Medulla oblongata (tissue), 1 donor: Measurements from ENCODE around the gene MEF2D.
A peak's percentile ranks its signal among the peaks of the same experiment; 100 is the strongest.

Experiments
- DNase-seq: peaks from one replicate; pipeline ENCODE4 v3.0.0-alpha.2; 2015; ENCODE audit errors: extremely low spot score

Gene MEF2D

DNA sequence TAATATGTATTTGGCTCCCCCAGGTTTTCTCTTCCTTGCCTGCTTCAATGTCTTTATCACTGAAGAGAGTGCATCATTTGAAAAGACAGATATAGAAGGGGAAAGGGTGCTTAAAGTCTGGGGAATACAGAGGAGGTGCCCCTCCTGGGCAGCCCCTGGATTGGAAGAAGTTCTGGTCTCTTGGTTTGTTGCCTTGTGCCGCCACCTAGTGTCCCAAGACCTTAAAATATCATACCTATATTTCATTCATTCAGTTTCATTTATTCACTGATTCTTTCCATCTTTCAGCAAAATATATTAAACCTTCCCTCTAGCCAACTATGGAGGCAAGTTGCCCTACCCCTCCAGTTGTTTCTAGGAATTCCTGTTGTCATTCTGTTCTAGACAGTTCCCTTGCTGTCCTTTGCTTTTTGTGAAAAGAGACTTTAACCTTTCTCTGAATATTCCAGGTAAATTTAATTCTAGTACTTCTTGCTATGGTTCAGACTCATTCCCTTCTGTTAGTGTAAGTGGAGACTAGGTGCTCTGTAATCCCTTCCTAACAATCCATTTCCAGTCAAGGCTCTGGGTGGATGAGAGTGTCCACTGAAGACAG, 56.1 kb downstream of the MEF2D start:
- DNase-seq: peak; percentile 79

DNA sequence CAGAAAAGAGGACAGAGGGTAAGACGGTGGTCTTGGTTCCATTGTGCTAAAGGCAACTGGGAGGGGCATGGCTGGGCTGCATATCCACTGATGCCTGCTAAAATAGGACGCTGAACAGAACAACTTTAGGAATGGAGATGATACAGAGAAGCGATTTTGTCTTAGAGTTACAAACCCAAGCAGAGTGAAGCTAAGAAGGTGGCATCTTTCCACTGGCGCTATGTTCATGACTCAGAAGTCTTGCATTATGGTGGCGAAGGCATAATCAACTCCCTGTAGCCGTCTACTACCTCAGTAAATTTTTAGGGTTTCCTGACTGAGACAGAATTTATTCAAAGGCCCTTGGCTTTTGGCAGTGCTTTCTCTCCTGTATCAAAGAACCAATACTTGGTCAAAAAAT, 57.3 kb downstream of the MEF2D start:
- DNase-seq: no peak

DNA sequence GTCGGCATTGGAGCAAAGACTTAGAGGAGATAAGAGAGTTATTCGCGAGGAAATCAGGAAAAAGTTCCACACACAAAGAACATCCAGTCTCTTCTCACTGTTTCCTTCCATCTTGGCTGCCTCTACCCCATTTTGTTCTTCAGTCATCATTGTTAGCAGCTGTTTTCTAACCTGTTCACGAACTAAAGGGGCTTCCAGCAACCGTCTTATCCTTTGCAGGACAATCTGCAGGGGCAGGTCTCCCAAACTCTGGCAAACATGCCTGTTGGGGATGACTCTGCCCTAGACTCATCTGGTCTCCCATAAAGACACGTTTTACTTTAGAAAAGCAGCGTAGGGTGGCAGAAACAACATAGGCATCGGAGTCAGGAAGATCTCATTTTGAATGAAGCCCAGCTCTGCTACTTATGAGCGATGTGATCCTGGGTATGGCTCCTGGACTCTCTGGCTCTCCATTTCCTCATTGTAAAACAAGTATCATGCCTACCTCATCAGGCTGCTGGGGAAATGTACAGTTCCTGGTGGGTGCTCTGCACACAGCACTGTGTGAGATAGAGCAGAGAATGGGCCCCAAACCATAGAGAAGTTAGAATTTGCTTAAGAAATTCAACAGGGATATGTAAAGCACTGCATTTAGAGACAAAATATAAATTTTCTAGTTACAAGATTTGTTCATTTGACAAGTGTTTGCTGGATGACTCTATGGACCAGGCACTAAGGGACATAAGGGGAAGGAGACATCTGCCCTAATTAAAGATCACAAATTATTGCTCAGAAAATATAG, 59.7 kb downstream of the MEF2D start:
- DNase-seq: no peak

DNA sequence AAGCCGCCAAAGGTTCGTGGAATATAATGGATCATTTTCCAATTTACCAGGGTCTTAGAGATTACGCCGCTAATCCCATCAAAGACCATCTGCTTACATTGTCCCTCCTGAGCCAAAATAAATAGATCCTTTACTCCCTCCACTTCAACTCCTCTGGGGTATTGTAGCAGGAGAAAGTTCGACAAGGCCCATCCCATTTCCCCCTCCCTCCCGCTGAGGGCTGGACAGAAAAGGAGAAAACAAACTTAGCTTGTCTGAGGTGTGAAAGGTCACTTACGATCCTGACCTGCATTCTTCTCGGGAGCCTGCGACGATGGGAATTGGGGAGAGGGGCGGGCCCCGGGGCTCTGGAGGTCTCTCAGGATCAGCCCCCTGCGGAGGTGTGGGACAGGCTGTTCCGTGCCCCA, 60.8 kb downstream of the MEF2D start:
- DNase-seq: no peak

DNA sequence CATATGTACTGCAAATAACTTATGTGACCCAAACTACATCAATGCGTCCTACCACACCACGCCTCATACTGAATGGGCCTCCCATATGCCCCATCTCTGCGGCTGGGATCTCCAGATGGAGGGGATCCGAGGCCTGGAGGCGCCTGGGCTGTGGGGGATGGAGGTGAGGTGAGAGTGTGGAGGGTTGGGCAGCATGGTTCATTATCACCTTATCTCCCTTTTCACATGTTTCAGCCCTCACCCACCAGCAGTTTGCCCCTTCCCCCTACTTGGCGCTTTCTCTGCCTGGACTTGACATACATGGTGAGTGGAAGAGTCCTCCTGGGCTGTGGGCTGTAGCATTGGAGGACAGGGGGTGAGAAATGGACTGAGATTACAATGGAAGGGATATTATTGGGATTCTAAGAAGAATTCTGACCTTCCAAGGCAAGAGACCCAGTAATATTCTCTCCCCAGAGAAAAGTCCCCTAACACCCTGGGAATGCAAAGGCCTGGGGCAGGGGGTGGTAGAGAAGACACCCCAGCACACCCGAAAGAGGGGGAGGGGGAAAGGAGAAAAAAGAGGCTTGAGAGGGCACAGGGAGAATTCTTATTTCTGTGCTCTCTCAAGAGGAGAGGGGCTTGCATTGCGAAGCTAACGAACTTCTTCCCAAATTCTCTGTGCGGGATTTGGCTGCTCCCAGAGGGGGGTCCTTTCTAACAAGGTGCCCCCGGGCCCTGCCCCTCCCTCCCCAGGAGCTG, 61.4 kb downstream of the MEF2D start:
- no peak for DNase-seq

DNA sequence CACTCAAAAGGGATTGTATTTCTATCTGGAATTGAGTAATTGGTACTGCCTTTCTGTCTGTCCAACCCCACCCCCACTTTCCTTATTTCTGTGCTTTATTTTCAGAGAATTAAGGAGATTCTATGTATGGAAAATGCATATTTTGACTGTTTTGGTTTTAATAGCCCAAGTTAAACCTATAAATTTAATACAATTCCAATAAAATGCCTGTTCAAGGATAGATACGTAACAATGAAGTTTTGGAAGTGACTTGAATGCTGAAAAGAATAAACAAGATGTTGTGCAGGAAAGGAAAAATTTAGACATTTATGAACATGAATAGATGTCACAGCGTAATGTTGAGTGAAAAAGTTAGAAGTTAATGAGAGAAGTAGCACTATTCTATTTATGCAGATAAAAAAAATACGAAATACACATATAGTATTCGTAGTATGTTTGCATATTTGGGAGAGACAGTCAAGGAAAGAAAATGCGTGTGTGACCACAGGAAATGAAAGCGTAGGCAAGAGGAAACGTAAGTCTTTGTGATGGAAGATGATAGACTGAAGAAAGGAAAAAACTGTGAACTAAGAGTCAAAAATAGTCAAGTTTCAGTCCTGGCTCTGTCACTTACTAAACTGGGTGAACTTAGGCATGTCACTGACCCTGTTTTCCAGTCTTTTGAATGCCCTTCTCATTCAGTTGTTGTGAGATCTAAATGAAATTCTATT, 62.1 kb downstream of the MEF2D start:
- no peak for DNase-seq

DNA sequence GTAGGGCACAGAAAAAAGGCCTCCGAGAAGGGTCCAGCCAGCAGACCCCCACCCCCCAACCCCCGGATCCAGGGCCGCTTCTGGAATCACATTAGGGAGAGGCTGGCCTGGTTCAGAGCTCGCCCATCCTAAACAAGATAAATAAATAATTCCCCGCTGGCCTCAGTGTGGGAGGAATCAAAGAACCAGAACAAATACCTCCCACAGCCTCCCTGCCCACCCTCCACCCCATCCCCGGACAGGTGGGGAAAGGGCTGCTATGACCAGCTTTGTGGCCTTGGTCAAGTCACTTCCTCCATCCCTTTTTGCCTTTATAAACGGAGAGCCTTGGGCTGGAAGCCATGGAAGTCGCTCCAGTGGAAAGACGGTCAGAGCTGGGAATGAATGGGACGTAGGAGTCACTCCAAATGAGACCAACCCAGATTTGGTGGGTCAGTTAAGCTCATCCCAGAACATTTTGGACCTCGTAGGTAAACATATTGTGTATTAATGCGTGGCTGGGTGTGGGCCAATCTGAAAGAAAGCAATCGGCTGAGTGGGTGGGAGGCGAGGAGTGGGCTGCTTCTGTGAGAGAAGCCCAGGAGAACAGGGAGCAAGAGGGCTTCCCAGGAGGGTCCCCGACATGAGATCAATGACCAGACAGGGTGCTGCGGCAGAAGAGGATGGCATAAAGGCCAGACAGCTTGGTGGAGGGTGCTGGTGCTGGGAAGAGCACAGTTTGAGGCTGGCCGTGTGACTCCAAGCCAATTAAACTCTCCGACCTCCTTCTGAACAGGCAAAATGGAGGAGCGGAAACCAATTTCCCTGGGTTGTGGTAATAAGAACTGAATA, 63.3 kb downstream of the MEF2D start:
- no peak for DNase-seq

DNA sequence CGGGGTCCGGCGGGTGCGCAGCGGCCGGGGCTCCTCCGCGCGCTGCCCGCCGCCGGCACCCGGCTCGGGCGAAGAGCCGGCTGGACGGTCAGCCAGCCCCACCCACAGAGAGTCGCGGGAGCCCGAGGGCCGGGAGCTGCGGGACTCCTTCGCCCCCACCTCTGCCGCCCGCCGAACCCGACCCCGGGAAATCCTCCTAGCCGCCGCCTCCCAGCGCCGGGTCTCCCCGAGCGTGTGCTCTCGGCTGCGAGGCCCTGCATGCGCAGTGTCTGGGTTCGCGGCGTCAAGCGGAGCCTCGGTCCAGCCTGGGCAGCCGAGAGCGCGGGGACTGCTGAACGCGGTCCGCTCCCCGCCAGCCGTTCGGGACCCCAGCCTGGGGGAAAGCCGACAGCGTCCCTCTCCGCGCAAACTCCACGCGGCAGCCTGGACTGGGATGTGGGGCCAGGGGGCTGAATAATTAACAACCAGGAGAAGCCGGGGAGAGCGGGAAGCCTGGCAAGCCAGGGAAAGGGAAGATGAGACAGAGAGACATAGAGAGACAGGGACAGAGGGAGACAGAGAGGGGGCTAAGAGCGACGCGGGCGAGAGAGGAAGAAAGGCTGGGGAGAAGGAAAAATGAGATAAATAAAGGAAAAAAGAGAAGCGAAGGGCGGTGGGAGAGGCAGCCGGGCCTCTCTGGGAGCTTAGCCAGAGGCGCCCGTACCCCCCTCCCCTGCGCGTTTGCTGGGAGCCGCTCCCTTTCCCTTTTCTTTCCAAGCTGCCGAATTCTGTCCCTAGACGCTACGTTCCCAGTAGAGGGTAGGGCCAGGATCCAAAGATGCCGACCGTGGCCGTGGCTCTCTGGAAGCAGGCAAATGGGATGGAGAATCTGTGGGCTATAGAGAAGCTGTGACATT, 64.2 kb downstream of the MEF2D start:
- DNase-seq: no peak

DNA sequence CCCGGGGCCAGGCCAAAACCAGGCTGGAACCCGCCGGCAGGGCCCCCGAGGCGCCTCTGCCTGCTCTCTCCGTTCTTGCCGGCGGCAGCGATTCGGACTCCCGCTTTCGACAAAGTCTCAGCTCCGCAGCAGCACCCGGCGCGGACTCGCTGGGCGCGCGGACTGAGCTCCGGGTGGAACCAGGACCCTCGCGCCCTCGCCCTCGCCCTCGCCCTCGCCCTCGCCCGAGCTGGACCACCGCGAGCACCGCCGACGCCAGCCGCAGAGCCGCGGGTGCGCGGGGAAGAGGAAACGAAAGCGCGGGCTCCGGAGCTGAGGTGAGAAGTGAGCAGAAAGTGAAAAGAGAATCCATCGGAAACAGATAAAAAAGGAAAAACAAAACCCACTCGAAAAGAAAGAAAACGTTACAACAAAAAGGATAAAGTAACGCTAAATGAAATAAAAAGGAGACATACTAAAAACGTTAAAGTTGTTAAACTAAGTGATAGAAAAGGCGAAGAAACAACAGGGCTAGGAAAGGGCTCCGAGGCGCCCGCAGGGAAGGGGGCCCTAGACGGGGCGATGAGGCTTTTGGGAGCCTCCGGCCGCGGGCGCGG, 64.9 kb downstream of the MEF2D start:
- no peak for DNase-seq

DNA sequence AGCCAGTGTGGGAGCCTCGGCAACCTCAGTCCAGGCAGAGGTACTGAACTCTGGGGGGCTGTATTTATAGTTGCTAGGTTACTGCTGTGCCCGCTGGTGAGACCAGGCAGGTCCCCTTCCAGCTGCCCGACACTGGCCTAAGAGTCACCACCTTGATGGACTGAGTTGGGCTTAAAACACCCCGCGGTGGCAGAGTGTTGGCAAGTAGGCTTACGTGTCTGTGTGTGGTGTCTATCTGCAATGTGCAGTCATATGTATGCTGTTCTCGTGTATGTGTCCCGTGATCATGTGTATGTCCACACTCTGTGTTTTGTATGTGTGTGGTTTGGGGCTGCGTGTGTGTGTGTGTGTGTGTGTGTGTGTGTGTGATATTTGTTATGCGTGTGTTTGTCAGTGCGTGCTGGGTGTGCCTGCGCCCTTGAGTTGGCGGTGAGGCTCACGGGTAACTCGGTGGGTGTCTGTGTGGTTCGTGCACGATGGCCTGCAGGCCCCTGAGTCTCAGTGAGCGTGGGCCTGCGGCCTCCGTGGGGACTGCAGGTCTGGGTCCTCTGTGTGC, 65.5 kb downstream of the MEF2D start:
- DNase-seq: no peak

DNA sequence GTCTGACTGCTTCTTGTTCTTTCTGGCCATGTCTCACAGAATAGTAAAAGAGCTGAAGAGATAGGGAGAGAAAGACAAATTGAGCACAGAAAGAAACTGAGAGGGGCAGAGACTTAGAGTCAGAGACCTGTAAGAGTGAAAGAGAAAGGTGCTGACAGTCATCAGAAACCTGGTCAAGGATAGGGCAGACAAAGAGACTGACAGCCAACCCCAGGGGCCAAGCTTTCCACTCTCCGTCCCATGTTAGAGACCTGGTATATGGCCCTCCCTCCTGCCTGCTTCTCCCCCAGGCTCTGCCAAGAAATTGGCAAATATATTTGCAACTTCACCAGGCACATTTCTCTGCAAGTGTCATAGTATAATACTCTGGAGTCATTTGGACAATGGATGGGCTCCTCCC, 67.0 kb downstream of the MEF2D start:
- no peak for DNase-seq

DNA sequence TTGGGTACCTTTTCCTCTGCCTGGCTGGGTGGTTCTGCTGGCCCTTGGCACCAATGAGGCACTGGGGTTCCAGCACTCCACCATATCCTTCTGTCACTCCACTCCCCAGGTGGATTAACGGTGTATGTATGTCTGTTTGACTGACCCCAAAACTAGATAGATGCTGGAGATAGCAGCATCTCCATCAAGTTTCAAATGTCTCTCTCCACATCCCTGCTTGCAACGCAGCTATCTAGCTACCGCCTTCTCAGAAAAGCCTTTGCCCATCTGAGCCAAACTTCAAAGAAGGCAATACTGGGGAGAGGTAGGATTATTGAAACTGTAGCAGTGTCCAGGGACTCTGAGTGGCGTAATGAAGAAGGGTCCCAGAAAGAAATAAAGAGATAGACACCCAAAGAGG, 67.5 kb downstream of the MEF2D start:
- DNase-seq: no peak

DNA sequence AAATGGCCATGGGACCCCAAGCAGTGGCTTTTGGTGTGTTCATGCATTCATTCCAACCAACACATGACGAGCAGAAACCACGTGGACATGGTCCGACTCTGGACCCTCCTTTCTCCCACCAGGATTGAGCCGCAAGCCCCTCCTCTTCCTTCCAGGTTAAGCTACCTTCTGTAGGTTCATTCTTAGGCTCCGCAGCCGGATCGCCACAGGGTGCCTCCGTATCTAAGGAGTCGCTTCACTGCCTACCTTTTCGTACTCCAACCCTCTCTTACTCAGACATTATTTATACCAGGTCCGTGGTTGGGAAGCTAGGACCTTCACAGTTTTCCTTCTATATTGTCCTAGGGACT, 67.9 kb downstream of the MEF2D start:
- no peak for DNase-seq

DNA sequence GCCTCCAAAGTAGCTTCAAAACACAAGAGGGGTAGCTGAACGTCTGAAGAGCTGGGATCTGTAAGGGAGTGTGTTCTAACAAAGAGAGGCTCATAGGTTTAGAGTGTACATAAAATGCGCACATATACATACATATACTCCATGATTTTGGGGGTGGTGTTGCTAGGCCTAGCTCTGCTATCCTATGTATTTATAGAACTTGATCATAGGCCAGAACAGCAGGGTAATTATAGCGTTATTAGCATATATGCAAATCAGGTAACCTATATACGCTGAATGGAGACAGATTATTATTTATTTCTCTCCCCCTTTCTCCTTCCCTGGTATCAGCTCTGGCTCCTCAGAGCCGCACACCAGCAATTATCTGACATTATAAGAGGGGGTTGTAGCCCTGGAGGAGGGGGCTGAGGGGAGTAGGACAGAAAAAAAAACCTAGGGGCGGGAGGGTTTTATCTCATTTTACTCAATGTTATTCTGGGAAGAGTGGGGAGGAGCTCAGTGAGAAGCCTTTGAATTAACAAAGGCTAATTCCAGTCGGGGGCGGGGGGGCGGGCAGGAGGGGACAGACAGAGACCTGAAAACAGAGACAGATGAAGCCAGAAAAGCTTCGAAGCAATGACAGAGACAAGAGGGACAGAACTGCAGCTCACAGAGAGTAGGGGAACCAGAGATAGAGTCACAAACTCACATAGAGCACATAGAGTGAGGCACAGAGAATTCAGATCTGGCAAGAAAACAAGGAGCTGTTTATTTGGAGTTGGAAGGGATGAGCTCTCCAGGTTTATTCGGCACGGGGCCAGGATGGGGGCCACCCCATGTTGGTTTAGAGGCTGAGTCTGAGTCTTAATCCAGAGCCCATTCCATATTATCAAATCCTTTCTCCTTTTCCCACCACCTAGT, 68.6 kb downstream of the MEF2D start:
- no peak for DNase-seq

DNA sequence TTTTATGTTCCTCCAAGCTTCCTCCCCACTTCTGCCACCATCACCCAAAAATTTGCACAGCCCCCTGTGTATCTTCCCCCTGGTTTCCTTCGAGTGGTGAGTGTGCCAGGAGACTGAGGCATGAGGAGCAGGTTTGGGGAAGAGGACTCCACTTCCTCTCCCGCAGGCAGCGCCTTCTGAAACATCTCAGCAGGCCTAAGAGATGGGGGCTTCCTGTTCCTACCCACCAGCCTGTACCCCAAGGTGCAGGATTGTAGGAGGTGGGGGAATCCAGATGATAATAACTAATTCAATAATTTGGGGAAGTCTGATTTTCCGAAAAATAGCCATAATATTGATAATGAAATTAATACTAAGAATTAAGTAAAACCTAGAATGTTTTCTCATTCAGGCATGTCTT, 69.2 kb downstream of the MEF2D start:
- DNase-seq: no peak

DNA sequence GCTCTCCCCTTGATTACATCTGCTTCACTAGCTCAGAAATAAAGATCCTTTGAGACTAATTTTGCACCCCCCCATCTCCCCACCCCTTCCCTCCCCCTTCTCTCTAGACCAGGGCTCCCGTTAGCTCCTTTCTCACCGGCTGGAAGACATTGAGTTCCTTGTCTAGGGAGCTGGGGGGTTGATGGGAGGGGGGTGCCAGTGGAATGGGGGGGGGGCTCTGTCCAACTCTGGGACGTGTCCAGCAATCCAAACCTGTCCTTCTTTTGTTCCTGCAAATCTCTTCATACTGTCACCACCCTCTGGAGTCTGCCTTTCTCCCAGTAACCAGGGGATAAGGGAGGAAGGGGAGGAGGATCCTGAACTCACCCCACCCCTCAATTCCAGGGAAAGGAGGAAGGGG, 69.7 kb downstream of the MEF2D start:
- DNase-seq: no peak

DNA sequence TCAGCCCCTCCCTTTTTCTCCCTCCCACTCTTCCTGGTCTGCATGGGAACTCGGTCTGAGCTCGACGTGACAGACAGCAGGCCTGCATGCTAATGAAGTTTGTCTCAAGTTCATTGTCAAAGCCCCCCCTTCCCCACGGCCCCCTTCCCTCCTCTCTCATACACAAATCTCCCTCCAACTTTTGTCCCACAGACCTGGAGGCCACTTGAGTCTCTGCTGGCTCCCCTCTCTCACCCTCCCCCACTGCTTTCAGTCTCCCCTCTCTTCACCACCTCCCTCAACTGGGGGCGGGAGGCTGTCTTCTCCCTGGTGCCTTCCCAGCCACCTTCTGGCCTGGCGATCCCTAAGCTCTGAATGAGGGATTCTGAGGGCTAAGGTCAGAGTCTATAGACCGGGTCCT, 70.3 kb downstream of the MEF2D start:
- peak; percentile 70 for DNase-seq

DNA sequence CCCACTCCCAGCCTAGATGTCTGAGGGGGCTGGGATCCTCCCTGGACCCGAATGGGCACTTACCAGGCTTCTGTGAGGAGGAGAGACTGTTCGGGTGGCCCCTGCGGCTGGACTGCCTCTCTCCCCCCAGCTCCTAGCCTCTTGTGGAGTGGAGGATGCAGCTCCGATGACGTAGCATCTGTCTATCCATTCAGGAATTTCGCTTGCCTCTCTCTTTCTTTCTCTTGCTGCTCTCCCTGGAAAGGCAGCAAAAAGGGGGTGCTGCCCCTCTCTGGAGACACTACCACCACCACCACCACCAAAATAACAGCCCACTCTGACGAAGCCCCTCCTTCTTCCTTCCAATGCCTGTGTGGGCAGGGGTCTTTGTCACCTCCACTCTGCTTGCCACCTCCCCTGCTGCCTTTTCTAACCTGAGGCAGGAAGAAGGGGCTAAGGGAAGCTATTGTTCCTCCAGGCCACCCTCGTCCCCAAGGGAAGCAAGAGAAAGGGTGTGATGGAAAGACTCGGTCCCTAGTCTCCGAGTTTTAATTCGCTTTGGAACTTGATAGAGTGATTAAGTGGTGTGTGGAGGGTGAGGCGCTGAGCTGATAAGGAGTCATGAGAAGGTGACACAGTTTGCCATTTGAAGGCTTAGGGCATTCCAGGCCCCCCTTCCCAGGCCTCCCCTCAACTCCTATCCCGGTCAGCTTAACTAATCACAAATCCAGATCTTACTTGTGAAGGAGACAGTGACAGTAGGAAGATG, 71.1 kb downstream of the MEF2D start:
- DNase-seq: peak; percentile 67
